ENCODE results near the gene AGXT. TPM values are rescaled to one million over a fixed set of nuclear protein-coding genes. Genes with fewer than 3 reads are reported as not detected.

Gene AGXT
- total and polyA plus RNA-seq, 2 of the 8 experiments (the other 6 are each of a cell fraction or from before 2014, with no cell fraction given), result 0.03 TPM; not detected in 1

- H2AK5ac ChIP-seq (ENCODE audit: low read depth, low read length), result 0 out of 2 replicates have a peak overlapping the region, but pooled peaks have one; percentile 24
- ChIA-PET CTCF (ENCODE audit: partially characterized antibody) (interaction anchor here (0.8 to 2.9 kb wide), 4 partner anchors 16 to 65 kb away, joined by 3 to 10 read pairs (median 6); no protein-coding TSS in a partner anchor), POLR2A (ENCODE audit: partially characterized antibody) (interaction anchor here (0.9 to 3.4 kb wide), 4 partner anchors 9 to 19 kb away, joined by 3 to 26 read pairs (median 4); no protein-coding TSS in a partner anchor)
- H4K91ac ChIP-seq (replicated peaks; ENCODE audit: insufficient read length, low read length), result no peak overlapping the region
- DNase-seq (ENCODE audit: low read depth in 1 of 2, low spot score in 2 of 2) (no peak), FAIRE-seq (no peak)
- H2BK5ac ChIP-seq (ENCODE audit: low read depth, low read length), result no peak overlapping the region
- no peak overlapping the region for H3K18ac ChIP-seq (ENCODE audit: extremely low read depth, low read length)
- no peak overlapping the region for H3K9ac ChIP-seq (replicated peaks in 1 of 4; ENCODE audit: extremely low read depth in 1 of 4, low read depth in 3 of 4, low read length in 3 of 4)
- H4K5ac ChIP-seq (ENCODE audit: insufficient read length, low read depth, low read length), result no peak overlapping the region
- peaks cover 0 to 4% (median 0%) of the 10 kb centered on the region in 4 experiments; a peak in 4 of 7 replicates for H3K27me3 ChIP-seq (replicated peaks in 1 of 4; ENCODE audit: control insufficient read depth in 3 of 4, extremely low read depth in 1 of 4, insufficient read depth in 3 of 4, low read length in 3 of 4)
- H3K14ac ChIP-seq (ENCODE audit: insufficient read length), result no peak overlapping the region
- H3K79me2 ChIP-seq (ENCODE audit: control insufficient read depth in 1 of 2, insufficient read depth in 2 of 2, low read length in 2 of 2), result peaks cover 0 to under 1% of the 10 kb centered on the region in 2 experiments; a peak in 2 of 4 replicates
- no peak overlapping the region for H2BK20ac ChIP-seq (ENCODE audit: low read length)
- no peak overlapping the region for H2BK12ac ChIP-seq (ENCODE audit: low read depth, low read length)
- H4K8ac ChIP-seq (ENCODE audit: extremely low read depth, insufficient read depth, low read length), result no peak overlapping the region
- no peak overlapping the region for H3K4ac ChIP-seq (replicated peaks; ENCODE audit: insufficient read length, low read depth, low read length)
- no peaks in the 10 kb centered on the region for H3K9me3 ChIP-seq (ENCODE audit: insufficient read depth in 2 of 2, low read depth in 1 of 2, low read length in 1 of 2)
- H3K79me1 ChIP-seq (ENCODE audit: low read depth, low read length), result no peaks in the 10 kb centered on the region
- WGBS, 2 experiments (ENCODE audit: extremely low coverage in 1 of 2, insufficient coverage in 1 of 2, insufficient read length in 1 of 2, insufficient replicate concordance in 2 of 2, low coverage in 1 of 2, low lambda C conversion rate in 2 of 2, missing lambda C conversion rate in 1 of 2), result 90% methylated on average over 15 of the region's 15 CpGs; no CpG with 5 or more reads in 1 of the 2 experiments
- H3K4me2 ChIP-seq (ENCODE audit: insufficient read depth in 1 of 2, low read depth in 2 of 2, low read length in 2 of 2), result no peak overlapping the region
- no peak overlapping the region for H3K27ac ChIP-seq (ENCODE audit: low read depth, low read length)
- no peak overlapping the region for H3K23ac ChIP-seq (ENCODE audit: insufficient read length)
- peaks cover 0 to 4% (median 2%) of the 10 kb centered on the region in 4 experiments; a peak in 5 of 7 replicates for H3K4me1 ChIP-seq (replicated peaks in 1 of 4; ENCODE audit: control insufficient read depth in 3 of 4, insufficient read depth in 4 of 4, low read length in 3 of 4)
- H2BK15ac ChIP-seq (ENCODE audit: low read length), result peak overlapping the region; percentile 72; the same call in 1 of the 2 replicates
- no peaks in the 10 kb centered on the region for H3K36me3 ChIP-seq (ENCODE audit: control insufficient read depth in 2 of 4, insufficient read depth in 4 of 4, low read length in 3 of 4)
- no peak overlapping the region for H3K56ac ChIP-seq (replicated peaks; ENCODE audit: insufficient read length, low read depth, low read length)
- peaks cover 6% of the 10 kb centered on the region; the same call in 1 of the 2 replicates for H3K23me2 ChIP-seq (ENCODE audit: low read depth, low read length)
- H3K4me3 ChIP-seq (ENCODE audit: extremely low read depth in 1 of 4, insufficient read depth in 2 of 4, low read depth in 3 of 4, low read length in 4 of 4), result no peak overlapping the region
- H2AFZ ChIP-seq (ENCODE audit: low read length), result no peak overlapping the region
- H4K20me1 ChIP-seq (replicated peaks in 1 of 2; ENCODE audit: control insufficient read depth in 1 of 2, insufficient read depth in 2 of 2, low read length in 2 of 2), result no peaks in the 10 kb centered on the region
- H2BK120ac ChIP-seq (replicated peaks; ENCODE audit: low read depth, low read length), result no peak overlapping the region
- TF ChIP-seq CBX5 (IDR thresholded peaks at IDR 0.05; ENCODE audit: low read depth, low read length) (no peak), RXRA (IDR thresholded peaks at IDR 0.05; ENCODE audit: insufficient read depth, low read depth, low read length) (no peak), ASH2L (IDR thresholded peaks at IDR 0.05; ENCODE audit: low read length) (no peak), RFX5 (IDR thresholded peaks at IDR 0.05; ENCODE audit: borderline replicate concordance, low read depth, low read length) (no peak), POLR2A (IDR thresholded peaks at IDR 0.05; ENCODE audit: control extremely low read depth in 1 of 2, low read depth in 2 of 2, low read length in 2 of 2) (no peak), NRF1 (IDR thresholded peaks at IDR 0.05; ENCODE audit: low read depth, low read length) (no peak)
These were observed 44.9 kb upstream of the AGXT start for GRCh38 chr2:240823449-240824336.

Data from H1 (cell line).